ENCODE data around the gene GTF2F1.
"Not testable (repeated sequence)": the region's sequence is repeated elsewhere in the genome, so short reads cannot be mapped to it uniquely, and the experiment has no call there.

GTF2F1 gene

DNA sequence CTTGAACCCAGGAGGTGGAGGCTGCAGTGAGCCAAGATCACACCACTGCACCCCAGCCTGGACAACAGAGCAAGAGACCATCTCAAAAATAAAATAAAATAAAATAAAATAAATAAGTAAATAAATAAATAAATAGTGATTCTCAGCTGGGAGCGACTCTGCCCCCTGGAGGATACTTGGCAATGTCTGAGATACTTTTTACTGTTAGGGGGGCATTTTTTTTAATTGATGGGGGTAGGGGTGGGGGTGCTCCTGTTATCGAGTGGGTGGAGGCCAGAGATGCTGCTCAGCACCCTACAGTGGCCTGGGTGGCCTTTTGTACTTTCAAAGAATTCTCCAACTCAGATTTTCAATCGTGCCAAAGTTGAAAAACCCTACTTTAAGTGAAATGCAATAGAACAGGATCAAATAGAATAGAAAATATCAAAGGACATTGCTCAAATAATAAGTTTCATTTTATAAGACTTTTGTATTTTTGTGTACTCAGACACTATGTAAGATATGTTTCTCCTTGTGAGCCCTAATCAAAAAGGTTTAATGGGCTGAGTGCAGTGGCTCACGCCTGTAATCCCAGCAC lies 38.8 kb downstream of the GTF2F1 start:
- no peak for DNase-seq

DNA sequence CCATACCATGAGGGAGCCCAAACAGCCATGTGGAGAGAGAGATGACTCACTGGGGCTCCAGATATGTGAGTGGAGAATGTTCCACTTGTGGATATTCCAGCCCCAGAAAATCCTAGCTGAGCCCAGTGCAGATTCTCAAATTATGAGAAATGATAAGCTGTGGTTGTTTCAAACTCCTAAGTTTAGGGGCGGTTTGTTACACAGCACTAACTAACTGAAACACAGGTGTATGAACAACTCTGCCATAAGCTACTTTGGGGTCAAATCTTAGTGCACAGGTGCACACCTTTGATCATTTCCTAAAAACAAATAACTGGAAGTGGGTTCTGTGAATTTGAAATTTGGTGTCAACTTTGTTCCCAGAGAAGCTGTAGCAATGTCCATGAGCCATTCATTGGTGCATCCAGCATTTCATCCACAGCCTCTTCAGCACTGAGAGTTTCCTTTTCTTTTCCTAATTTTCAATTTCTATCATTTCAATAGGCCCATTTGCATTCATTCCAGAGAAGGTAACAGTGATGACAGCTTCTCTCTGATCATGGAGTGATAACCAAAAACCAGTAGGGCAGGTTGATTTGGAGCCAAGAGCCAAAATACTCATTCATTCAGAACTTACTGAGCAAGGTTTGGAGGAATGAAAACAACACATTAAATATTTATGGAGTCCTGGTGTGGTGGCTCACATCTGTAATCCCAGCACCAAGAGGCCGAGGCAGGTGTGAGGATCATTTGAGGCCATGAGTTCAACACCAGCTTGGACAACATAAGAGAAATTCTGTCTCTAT lies 40.4 kb downstream of the GTF2F1 start:
- no peak for DNase-seq

GRCh38 chr19:6350688-6351087 lies 42.3 kb downstream of the GTF2F1 start:
- no peak for DNase-seq

GRCh38 chr19:6349271-6349670 lies 43.7 kb downstream of the GTF2F1 start:
- not testable (repeated sequence) for DNase-seq

- DNase-seq, result no peak
Observed at GRCh38 chr19:6343462-6343861, 49.5 kb downstream of the GTF2F1 start.

GRCh38 chr19:6340493-6341201 lies 52.3 kb downstream of the GTF2F1 start:
- DNase-seq, result no peak

- no peak for DNase-seq
Observed at GRCh38 chr19:6334490-6335285, 58.3 kb downstream of the GTF2F1 start.

DNA sequence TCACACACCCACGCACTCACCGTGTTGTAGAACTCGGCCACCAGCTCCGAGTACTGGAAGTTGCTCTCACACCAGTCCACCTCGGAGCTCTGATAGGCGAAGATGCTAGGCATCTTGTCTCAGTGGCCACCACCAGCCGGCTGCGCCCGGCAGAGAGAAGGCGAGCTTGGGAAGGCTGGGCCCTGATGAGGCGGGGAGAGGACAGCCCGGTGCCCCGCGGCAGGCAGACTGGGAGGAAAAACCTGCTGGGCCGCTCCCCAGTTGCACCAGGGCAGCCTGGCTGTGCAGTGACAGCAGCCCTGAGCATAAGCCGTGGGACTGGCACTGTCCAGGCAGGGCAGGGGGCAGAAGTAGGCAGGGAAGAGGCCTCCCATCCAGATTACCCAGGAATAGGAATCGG lies 59.5 kb downstream of the GTF2F1 start, which contains the start of gene ACER1:
ACER1 (minus strand) TSS at position 174 of the 400 bp plus-strand sequence; CDS start at position 113, 61 bp downstream.
- no peak for DNase-seq
